ENCODE data around the gene MYO18A.

GRCh38 chr17:29066606-29067005 lies 113.6 kb downstream of the MYO18A start:
- no peak for TF ChIP-seq CTCF (IDR thresholded peaks at IDR 0.05)
- TF ChIP-seq EZH2 (IDR thresholded peaks at IDR 0.05) = no peak
- TF ChIP-seq EZH2phosphoT487 (IDR thresholded peaks at IDR 0.05) = no peak
